ENCODE measurements around the gene TEDC1. TPM values are rescaled to one million over a fixed set of nuclear protein-coding genes. Genes with fewer than 3 reads are reported as not detected.
A peak's percentile ranks its signal among the peaks of the same experiment; 100 is the strongest.

TEDC1 gene
- total and polyA plus RNA-seq, 3 experiments from 2014 or later = 14.7 to 56.5 (median 52.1) TPM

DNA sequence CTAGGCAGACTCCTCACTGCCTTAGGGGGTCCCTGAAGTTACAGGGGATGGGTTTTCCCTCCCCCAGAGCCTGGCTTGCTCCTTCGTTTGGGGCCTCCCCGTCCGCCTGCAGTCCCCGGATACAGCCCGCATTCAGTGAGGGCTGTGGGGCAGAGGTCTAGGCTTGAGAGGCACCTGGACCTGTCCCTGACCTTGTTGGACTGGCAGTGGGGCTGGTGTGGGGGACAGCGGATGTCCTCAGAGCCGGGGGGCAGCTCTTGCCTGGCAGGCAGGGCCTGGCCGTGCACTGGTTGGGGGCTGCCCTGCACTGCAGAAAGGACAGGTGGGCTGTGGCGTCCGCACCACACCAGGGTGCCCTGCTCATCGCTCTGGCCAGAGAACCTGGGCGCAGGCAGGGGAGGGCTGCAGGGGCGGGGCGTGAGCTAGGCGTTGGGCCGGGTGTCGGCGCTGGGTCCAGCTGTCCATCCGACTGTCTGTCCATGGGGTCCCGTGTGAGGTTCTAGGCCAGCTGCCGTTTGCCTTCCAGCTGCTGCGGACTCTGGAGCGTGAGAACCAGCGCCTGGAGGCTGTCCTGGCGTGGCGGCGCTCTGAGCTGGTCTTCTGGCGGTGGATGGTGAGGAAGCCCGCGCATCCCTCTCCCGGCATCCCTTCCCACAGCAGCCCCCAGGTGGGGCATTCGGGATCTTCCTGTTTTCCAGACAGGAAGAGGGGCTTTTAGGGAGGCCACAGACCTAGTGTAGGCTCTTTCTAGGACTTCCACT lies 6.0 kb downstream of the TEDC1 start:
- peak in 1 of 5 donors; percentile 46 for DNase-seq
- H3K27me3 ChIP-seq (ENCODE audit: insufficient read depth, low read length, poor library complexity, severe bottlenecking) = no peaks in the 10 kb centered on the region
- no peaks in the 10 kb centered on the region for H3K9me3 ChIP-seq (ENCODE audit: low read length)
- Mint-ChIP-seq H3K27ac (peak overlapping the region in 1 of 8 donors; percentile 74), H3K27me3 (peaks cover 0 to 5% of the 10 kb centered on the region in 2 donors), H3K36me3 (peaks cover 0 to 10% (median 0%) of the 10 kb centered on the region in 3 donors), H3K9me3 (no peaks in the 10 kb centered on the region), H3K4me3 (peak overlapping the region in 1 of 7 donors; percentile 42), H3K4me1 (peaks cover 0 to 5% (median 0%) of the 10 kb centered on the region in 3 donors)
- peaks cover 1% of the 10 kb centered on the region for H3K4me1 ChIP-seq (ENCODE audit: insufficient read depth, low read length)
- no peak overlapping the region for H3K4me3 ChIP-seq (ENCODE audit: low read length)
- ChIA-PET CTCF (no interaction called here), POLR2A (no interaction called here)
- H3K27ac ChIP-seq (ENCODE audit: low read depth, low read length) = no peak overlapping the region
- no peaks in the 10 kb centered on the region for H3K36me3 ChIP-seq (ENCODE audit: insufficient read depth, low read length)

DNA sequence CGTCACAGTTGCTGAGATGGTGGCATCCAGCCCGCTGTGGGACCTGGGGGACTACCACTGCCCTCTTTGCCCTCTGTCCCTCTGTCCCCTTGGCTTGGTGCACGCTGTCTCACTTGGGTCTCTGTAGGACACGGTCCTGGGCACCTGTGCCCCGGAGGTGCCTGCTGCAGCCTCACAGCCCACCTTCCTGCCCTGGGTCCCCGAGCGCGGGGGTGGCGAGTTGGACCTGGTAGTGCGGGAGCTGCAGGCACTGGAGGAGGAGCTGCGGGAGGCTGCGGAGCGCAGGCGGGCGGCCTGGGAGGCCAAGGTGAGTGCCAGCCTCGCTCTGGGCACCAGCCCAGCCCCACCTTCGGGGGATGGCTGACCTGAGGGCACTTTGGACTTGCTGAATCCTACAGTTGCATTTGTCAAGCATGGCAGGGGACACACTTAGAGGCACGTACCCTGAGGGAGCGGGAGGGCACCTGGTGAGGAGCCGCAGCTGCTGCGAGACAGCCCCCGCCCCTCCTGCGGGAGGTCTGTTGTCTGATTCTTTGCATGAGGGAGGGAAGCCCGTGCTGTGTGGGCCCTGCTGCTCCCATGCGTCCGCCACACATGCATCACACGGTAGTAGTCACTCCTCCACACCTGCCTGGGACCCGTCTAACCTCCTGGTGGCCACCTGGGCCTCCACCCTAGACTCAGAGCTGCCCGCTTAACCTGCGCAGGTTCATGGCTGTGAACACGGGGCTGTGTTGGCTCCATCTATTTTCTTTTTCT lies 6.8 kb downstream of the TEDC1 start:
- CTCF ChIA-PET = no interaction called here
- Histone ChIP-seq H3K27me3 (ENCODE audit: insufficient read depth, low read length, poor library complexity, severe bottlenecking) (no peaks in the 10 kb centered on the region), H3K27ac (ENCODE audit: low read depth, low read length) (no peak overlapping the region), H3K4me1 (ENCODE audit: insufficient read depth, low read length) (no peaks in the 10 kb centered on the region), H3K4me3 (ENCODE audit: low read length) (no peak overlapping the region), H3K36me3 (ENCODE audit: insufficient read depth, low read length) (no peaks in the 10 kb centered on the region), H3K9me3 (ENCODE audit: low read length) (no peaks in the 10 kb centered on the region)
- POLR2A ChIA-PET = no interaction called here
- peak overlapping the region in 3 of 8 donors; percentile 29 to 74 (median 63) for H3K27ac Mint-ChIP-seq
- DNase-seq = peak in 1 of 5 donors; percentile 47
- H3K9me3 Mint-ChIP-seq = no peaks in the 10 kb centered on the region
- peak overlapping the region in 2 of 7 donors; percentile 42 to 73 for H3K4me3 Mint-ChIP-seq
- H3K27me3 Mint-ChIP-seq = peaks cover 0 to 8% of the 10 kb centered on the region in 2 donors
- H3K4me1 Mint-ChIP-seq = peaks cover 0 to 3% (median 0%) of the 10 kb centered on the region in 3 donors
- H3K36me3 Mint-ChIP-seq = peaks cover 0 to 10% (median 0%) of the 10 kb centered on the region in 3 donors

- no peak overlapping the region for H3K4me3 ChIP-seq (ENCODE audit: low read length)
- Mint-ChIP-seq H3K4me3 (peak overlapping the region in 1 of 7 donors; percentile 28), H3K36me3 (peaks cover 0 to 5% (median 0%) of the 10 kb centered on the region in 3 donors), H3K4me1 (no peaks in the 10 kb centered on the region), H3K9me3 (no peaks in the 10 kb centered on the region), H3K27ac (peak overlapping the region in 3 of 8 donors; percentile 29 to 74 (median 63)), H3K27me3 (peaks cover 3 to 8% of the 10 kb centered on the region in 2 donors)
- POLR2A ChIA-PET = no interaction called here
- peak in 1 of 5 donors; percentile 46 for DNase-seq
- H3K27ac ChIP-seq (ENCODE audit: low read depth, low read length) = no peak overlapping the region
- CTCF ChIA-PET = no interaction called here
- H3K9me3 ChIP-seq (ENCODE audit: low read length) = no peaks in the 10 kb centered on the region
- H3K27me3 ChIP-seq (ENCODE audit: insufficient read depth, low read length, poor library complexity, severe bottlenecking) = no peaks in the 10 kb centered on the region
- no peaks in the 10 kb centered on the region for H3K36me3 ChIP-seq (ENCODE audit: insufficient read depth, low read length)
- H3K4me1 ChIP-seq (ENCODE audit: insufficient read depth, low read length) = no peaks in the 10 kb centered on the region
Observed at GRCh38 chr14:105498430-105499255, 7.6 kb downstream of the TEDC1 start.

DNA sequence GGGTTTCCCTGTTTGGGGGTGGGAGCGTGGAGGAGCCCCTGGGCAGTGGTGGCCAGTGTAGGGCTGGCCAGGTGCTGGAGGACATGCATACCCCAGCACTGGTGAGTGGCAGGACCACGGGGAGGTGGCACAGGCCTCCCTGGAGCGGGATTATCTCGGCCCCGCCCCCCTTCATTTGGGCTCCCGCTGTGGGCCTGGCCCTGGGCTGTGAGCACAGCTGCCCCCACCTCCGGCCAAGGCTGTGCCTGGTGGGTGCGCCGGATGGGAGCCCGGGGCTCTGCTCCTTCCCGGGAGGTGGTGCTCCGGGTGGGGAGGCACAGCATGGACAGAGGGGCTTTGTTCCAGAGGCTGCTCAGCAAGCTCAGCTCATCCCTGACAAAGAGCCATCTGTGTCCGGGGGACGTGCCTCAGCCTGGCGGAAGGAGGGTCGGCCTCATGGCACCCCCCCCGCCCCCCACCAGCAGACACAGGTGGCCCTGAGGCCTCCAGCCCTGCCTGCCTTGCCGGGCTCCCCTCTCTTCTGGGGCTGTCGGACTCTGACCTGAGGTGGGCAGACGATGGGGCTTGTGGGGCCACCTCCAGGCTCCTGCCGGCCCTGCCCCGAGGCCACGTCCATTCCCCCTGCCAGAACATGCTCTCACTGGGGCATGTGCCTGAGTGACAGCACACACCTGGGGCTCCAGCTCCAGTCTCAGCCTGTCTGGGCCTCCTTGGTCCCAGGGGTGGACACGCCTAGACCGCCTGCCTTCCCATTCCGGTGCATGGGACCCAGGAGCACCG lies 8.4 kb downstream of the TEDC1 start:
- peak overlapping the region in 1 of 8 donors; percentile 69 for H3K27ac Mint-ChIP-seq
- CTCF ChIA-PET = interaction anchor here (1.0 to 1.5 kb wide), 2 partner anchors 29 to 148 kb away, joined by 3 to 4 read pairs; no protein-coding TSS in a partner anchor
- Histone ChIP-seq H3K4me3 (ENCODE audit: low read length) (no peak overlapping the region), H3K27me3 (ENCODE audit: insufficient read depth, low read length, poor library complexity, severe bottlenecking) (no peaks in the 10 kb centered on the region), H3K4me1 (ENCODE audit: insufficient read depth, low read length) (no peaks in the 10 kb centered on the region), H3K9me3 (ENCODE audit: low read length) (no peaks in the 10 kb centered on the region), H3K36me3 (ENCODE audit: insufficient read depth, low read length) (no peaks in the 10 kb centered on the region), H3K27ac (ENCODE audit: low read depth, low read length) (no peak overlapping the region)
- H3K4me3 Mint-ChIP-seq = peak overlapping the region in 1 of 7 donors; percentile 28
- DNase-seq = peak in 1 of 5 donors; percentile 49
- H3K9me3 Mint-ChIP-seq = no peaks in the 10 kb centered on the region
- POLR2A ChIA-PET = no interaction called here
- H3K4me1 Mint-ChIP-seq = no peaks in the 10 kb centered on the region
- H3K36me3 Mint-ChIP-seq = peaks cover 0 to 3% (median 0%) of the 10 kb centered on the region in 3 donors
- peaks cover 3 to 8% of the 10 kb centered on the region in 2 donors for H3K27me3 Mint-ChIP-seq

GRCh38 chr14:105500036-105500725 lies 9.1 kb downstream of the TEDC1 start:
- H3K9me3 Mint-ChIP-seq = no peaks in the 10 kb centered on the region
- H3K4me3 Mint-ChIP-seq = no peak overlapping the region
- peak in 1 of 5 donors; percentile 44 for DNase-seq
- H3K36me3 Mint-ChIP-seq = peaks cover 0 to 3% (median 0%) of the 10 kb centered on the region in 3 donors
- Histone ChIP-seq H3K27ac (ENCODE audit: low read depth, low read length) (no peak overlapping the region), H3K9me3 (ENCODE audit: low read length) (no peaks in the 10 kb centered on the region), H3K27me3 (ENCODE audit: insufficient read depth, low read length, poor library complexity, severe bottlenecking) (no peaks in the 10 kb centered on the region), H3K4me3 (ENCODE audit: low read length) (no peak overlapping the region), H3K4me1 (ENCODE audit: insufficient read depth, low read length) (no peaks in the 10 kb centered on the region), H3K36me3 (ENCODE audit: insufficient read depth, low read length) (no peaks in the 10 kb centered on the region)
- H3K27ac Mint-ChIP-seq = peak overlapping the region in 2 of 8 donors; percentile 29 to 69
- POLR2A ChIA-PET = no interaction called here
- peaks cover 3 to 5% of the 10 kb centered on the region in 2 donors for H3K27me3 Mint-ChIP-seq
- CTCF ChIA-PET = interaction anchor here (1.0 to 1.5 kb wide), 2 partner anchors 28 to 148 kb away, joined by 3 to 4 read pairs; no protein-coding TSS in a partner anchor
- no peaks in the 10 kb centered on the region for H3K4me1 Mint-ChIP-seq

GRCh38 chr14:105500726-105501101 lies 9.7 kb downstream of the TEDC1 start:
- H3K27ac Mint-ChIP-seq = peak overlapping the region in 2 of 8 donors; percentile 29 to 69
- peaks cover 3 to 5% of the 10 kb centered on the region in 2 donors for H3K27me3 Mint-ChIP-seq
- H3K36me3 Mint-ChIP-seq = peaks cover 0 to 3% (median 0%) of the 10 kb centered on the region in 3 donors
- no peaks in the 10 kb centered on the region for H3K9me3 Mint-ChIP-seq
- Histone ChIP-seq H3K36me3 (ENCODE audit: insufficient read depth, low read length) (no peaks in the 10 kb centered on the region), H3K9me3 (ENCODE audit: low read length) (no peaks in the 10 kb centered on the region), H3K4me3 (ENCODE audit: low read length) (no peak overlapping the region), H3K4me1 (ENCODE audit: insufficient read depth, low read length) (no peaks in the 10 kb centered on the region), H3K27ac (ENCODE audit: low read depth, low read length) (no peak overlapping the region), H3K27me3 (ENCODE audit: insufficient read depth, low read length, poor library complexity, severe bottlenecking) (no peaks in the 10 kb centered on the region)
- ChIA-PET CTCF (interaction anchor here (0.6 to 1.5 kb wide), 2 partner anchors 94 to 149 kb away, joined by 3 to 4 read pairs; no protein-coding TSS in a partner anchor), POLR2A (no interaction called here)
- peak in 1 of 5 donors; percentile 33 for DNase-seq
- H3K4me3 Mint-ChIP-seq = no peak overlapping the region
- H3K4me1 Mint-ChIP-seq = no peaks in the 10 kb centered on the region
